ENCODE results near the gene CD2.

CD2 gene

GRCh38 chr1:116762281-116762680 is 8.1 kb downstream of the CD2 start:
- DNase-seq = no peak

GRCh38 chr1:116762781-116763115 is 8.5 kb downstream of the CD2 start:
- no peak for DNase-seq

GRCh38 chr1:116763116-116763786 is 9.0 kb downstream of the CD2 start:
- no peak for DNase-seq

- DNase-seq = no peak
Observed at GRCh38 chr1:116763787-116764465, 9.7 kb downstream of the CD2 start.

- DNase-seq = no peak
Observed at GRCh38 chr1:116764466-116764898, 10.3 kb downstream of the CD2 start.

- DNase-seq = no peak
Observed at GRCh38 chr1:116764906-116765862, 11.0 kb downstream of the CD2 start.

- no peak for DNase-seq
Observed at GRCh38 chr1:116765962-116766361, 11.7 kb downstream of the CD2 start.

- no peak for DNase-seq
Observed at GRCh38 chr1:116766616-116767469, 12.6 kb downstream of the CD2 start.

- no peak for DNase-seq
Observed at GRCh38 chr1:116767782-116768382, 13.7 kb downstream of the CD2 start.

GRCh38 chr1:116768416-116769103 is 14.3 kb downstream of the CD2 start:
- no peak for DNase-seq

- DNase-seq = no peak
Observed at GRCh38 chr1:116769104-116769452, 14.8 kb downstream of the CD2 start.

GRCh38 chr1:116769561-116769977 is 15.3 kb downstream of the CD2 start:
- DNase-seq = peak; percentile 53 to 80

GRCh38 chr1:116769994-116770393 is 15.8 kb downstream of the CD2 start:
- no peak for DNase-seq

- DNase-seq = no peak
Observed at GRCh38 chr1:116770625-116771024, 16.4 kb downstream of the CD2 start.

GRCh38 chr1:116771997-116772647 is 17.9 kb downstream of the CD2 start:
- DNase-seq = no peak

GRCh38 chr1:116772648-116773045 is 18.4 kb downstream of the CD2 start:
- DNase-seq = no peak

- no peak for DNase-seq
Observed at GRCh38 chr1:116775116-116775752, 21.0 kb downstream of the CD2 start.

GRCh38 chr1:116777831-116778830 is 23.9 kb downstream of the CD2 start:
- DNase-seq = no peak

- DNase-seq = no peak
Observed at GRCh38 chr1:116781034-116781433, 26.8 kb downstream of the CD2 start.

Data from AML-193 (cell line).